DMS 273 (cell line): ENCODE results near the gene PDHA2.
A peak's percentile ranks its signal among the peaks of the same experiment; 100 is the strongest.
"Not testable (repeated sequence)": the region's sequence is repeated elsewhere in the genome, so short reads cannot be mapped to it uniquely, and the experiment has no call there.

Source experiments
- DNase-seq: peaks from one replicate; lab custom pipeline; 2025; ENCODE audit not compliant: unreplicated experiment; lab: John Stamatoyannopoulos, UW

PDHA2 gene

DNA sequence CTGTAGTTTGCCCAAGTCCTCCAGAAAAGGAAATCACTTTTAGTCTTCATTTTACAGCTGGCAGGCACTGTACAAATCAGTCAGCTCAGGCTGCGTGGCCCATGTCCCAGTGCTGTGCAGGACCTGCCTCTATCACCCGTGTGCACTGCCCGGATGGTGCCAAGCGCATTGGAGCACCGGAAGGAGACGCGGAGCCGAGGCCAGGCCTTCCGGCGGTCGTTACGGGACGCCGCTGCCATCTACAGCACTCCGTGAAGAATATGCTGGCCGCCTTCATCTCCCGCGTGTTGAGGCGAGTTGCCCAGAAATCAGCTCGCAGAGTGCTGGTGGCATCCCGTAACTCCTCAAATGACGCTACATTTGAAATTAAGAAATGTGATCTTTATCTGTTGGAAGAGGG is at the start of gene PDHA2:
PDHA2 (plus strand) TSS at position 203 of the 400 bp plus-strand sequence; CDS start at position 261, 58 bp downstream.
- no peak for DNase-seq

- peak; percentile 9 for DNase-seq
Observed at GRCh38 chr4:95798003-95798402, 41.9 kb upstream of the PDHA2 start.

DNA sequence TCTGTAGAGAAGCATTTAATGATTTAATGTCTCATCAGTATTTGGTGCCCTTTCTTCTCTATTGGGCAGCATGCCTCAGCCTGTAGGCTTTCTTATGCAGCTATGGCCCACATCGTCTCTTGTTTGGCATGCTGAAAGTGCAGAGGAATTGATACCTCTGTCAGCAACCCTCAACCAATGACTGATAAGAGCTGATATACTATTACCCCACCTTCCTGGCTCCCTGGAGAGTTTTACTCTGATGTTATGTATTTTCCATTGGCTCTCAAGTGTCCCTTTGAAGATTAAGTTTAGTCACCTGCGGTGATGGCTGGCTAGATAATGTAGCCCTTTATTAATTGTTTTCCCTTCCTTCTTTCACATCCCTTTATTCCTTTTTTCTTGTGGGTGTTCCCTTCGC is 41.2 kb upstream of the PDHA2 start:
- DNase-seq = no peak

DNA sequence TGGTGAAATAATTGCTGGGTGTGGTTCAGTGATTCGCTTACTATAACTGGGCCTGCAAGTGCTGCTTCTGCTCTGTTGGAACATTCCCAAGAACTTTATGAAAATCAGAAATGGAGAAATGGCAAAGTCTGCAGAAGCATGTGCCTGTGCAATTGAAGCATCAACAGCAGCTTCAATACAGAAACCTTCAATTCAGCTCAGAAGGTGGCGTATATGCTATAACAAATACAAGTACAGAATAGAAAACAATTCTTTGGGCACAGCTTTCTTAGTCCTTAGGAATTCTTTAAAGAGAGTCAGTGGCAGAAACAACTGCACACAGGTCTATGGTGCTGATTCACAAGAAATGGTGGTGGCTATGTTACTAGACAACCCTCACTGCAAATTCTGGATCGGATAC is 18.0 kb upstream of the PDHA2 start:
- DNase-seq = no peak

- no peak for DNase-seq
Observed at GRCh38 chr4:95825546-95825945, 14.3 kb upstream of the PDHA2 start.

DNA sequence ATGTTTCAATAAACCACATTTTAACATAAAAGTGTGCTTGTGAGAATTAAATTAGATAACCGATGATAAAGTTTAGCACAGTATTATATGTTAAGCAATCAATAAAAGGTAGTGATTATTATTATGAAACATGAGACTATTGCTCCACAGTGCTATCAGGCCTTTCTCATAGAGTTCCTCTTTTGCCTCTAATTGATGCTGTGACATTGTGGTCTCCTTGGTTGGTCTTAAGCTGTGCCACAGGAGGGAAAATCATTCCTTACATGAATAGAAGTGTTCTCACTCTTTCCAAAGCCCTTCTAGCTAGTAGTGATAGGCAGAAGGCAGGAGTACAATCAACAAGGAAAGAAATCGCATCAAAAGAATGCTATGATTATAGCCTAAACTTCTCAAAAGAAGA is 9.2 kb upstream of the PDHA2 start:
- DNase-seq = no peak

DNA sequence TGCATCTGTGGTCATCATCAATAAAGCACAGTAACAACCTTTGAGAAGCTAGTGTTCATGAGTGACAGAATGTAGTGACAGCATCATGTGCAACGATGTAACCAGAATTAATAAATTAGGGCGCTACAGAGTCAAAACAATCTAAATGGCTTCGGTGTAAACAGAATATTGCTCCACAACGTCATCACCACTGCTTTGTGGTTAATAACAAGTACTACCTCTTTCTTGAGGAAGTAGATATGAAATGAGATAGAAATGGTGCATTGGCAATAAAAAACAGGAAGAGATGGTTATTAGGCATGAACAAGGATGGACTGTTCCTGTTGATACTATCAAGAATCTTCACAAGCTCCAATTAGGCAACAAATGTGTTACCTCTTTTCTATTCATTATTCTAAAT is 8.7 kb upstream of the PDHA2 start:
- no peak for DNase-seq

- DNase-seq = peak; percentile 31
Observed at GRCh38 chr4:95833711-95834194, 6.1 kb upstream of the PDHA2 start.

DNA sequence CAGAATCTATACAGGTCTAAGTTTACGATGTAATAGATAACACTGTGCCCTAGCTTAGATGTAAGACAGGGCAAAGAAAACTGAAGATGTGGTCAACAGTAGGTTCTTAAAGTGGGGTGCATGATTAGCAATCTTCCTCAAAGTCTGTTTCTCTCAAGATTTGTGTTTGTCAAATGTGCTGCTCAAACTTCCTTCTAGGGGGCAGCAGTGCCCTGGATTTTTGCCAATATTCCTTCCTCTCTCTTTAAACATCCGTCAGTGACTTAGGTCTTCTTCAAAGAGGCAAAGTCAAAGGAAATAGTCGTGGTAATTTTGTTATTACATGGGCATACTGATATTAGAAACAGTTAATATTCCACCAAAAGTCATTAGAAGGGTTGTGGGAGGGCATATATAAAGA is 4.2 kb upstream of the PDHA2 start:
- peak; percentile 35 for DNase-seq

GRCh38 chr4:95838192-95838591 is 1.7 kb upstream of the PDHA2 start:
- no peak for DNase-seq

DNA sequence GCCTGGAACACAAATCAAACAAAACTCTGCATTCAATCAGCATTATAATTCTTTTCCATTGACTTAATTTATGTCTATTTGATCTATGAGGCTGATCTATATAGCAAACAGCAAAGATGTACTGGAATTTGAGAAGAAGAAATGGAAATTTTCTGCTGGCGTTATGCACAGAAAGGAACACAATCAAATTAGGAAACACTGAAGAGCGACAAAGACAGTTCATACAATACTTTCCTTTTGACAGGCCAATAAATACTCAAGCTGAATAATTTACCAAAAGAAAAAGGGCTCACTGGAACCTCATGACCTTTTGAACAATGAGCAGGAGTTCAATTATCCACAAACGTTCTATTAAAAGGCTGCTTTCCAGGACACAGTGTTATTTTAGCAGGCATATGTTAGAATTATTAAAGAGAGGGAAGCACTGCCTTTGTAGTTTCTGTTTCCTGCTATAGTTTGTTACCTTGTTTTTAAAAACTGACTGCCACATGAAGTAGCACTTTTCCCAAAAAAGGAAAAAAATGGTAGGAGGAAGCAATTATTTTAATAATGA is 8.1 kb downstream of the PDHA2 start:
- DNase-seq = no peak

- no peak for DNase-seq
Observed at GRCh38 chr4:95850161-95850560, 10.3 kb downstream of the PDHA2 start.

GRCh38 chr4:95857761-95858160 is 17.9 kb downstream of the PDHA2 start:
- no peak for DNase-seq

DNA sequence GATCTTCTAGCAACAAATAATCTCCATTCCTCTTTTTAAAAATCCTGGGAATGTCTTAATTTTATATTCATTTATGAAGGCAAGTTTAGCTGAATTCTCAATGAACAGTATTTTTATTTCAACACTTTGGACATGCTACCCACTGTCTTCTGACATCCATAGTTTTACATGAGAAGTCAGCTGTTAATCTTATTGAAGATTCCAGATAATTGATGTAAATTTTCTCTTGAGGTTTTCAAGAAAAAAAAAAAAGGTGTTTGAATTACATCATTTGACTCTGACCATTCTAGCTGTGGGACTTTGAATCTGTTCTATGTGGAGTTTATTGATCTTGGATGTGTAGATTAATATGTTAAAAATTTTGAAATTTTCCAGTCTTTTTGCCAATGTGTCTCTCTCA is 28.0 kb downstream of the PDHA2 start:
- DNase-seq = peak; percentile 52

DNA sequence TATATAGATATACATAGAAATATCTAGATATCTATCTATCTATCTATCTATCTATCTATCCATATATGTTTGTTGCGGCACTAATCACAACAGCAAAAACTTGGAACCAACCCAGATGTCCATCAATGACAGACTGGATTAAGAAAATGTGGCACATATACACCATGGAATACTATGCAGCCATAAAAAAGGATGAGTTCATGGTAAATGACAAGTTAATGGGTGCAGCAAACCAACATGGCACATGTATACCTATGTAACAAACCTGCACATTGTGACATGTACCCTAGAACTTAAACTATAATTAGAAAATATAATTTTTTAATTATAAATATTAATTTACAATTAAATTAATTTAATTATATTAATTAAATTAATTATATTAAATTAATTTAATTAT is 29.5 kb downstream of the PDHA2 start:
- DNase-seq = not testable (repeated sequence)

DNA sequence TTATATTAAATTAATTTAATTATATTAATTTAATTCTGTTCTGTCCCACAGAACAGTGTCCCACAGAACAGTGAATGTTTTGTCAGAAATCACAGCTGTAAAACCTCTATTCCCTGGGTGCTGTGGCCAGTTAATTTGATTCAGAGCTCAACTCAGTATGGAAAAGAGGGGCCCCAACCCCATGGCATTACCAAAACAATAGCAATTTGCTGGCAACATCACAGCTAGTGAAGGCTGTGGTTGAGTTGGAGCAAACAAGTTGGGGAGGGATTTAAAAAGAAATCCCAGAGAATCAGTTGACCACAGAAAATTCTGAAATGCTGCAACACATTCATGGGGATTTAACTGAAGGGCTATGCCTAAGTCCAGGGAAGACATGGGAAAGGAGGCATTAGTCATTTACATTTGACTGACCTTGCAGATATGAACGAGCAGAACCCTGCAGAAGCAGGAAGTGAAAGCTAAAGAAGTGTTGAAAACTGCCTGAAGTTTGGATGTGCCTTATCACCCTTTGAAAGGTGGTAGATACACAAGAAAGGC is 30.1 kb downstream of the PDHA2 start:
- no peak for DNase-seq

GRCh38 chr4:95877636-95878035 is 37.7 kb downstream of the PDHA2 start:
- no peak for DNase-seq

- DNase-seq = no peak
Observed at GRCh38 chr4:95887551-95887950, 47.7 kb downstream of the PDHA2 start.

- no peak for DNase-seq
Observed at GRCh38 chr4:95889662-95890061, 49.8 kb downstream of the PDHA2 start.
